GM19467 (cell line): ENCODE measurements around the gene GORASP1.

Source experiments
- ATAC-seq: cut with Tn5 transposase; IDR thresholded peaks from one replicate; pipeline ENCODE4 v1.9.1; 2021; ENCODE audit warnings: mild to moderate bottlenecking, moderate library complexity; ENCODE audit not compliant: unreplicated experiment

Gene GORASP1

DNA sequence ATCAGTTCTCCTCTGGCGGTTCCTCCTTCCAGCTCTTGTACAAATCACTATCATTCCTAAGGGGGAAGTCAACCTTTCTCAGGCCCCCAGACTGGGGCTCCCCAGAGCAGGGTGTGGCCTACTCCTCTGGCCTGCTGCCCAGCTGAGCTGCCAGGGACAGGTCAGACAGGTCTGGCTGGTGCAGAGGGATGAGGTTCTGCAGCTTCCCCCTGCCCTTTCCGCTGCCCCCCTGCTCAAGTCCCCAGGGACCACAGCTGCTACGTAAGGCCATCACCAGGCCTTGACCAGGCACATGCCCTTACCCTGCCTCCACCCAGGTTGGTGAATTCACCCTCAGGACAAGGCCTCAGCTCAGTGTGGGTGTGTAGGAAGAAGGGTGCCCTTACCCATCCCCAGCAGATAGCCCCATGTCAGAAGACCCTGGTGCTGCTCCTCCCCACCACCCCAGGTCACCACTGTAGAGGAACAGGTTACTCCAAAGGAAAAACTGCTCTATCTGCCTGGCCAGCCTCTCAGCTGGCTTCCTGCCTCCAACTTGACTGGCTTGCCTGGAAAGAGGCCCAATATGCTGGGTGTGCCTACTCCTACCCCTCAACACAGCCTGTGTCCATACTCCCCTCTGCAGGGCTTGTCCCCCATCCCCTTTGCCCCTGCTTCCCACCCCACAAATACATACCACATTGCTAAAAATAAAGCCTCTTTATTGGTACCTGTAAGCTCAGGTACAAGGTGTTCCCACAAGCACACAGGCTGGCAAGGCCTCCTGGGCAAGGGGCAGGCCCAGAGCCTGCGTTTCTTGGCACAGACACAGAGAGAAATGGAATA is 34.0 kb upstream of the GORASP1 start:
- no peak for ATAC-seq

DNA sequence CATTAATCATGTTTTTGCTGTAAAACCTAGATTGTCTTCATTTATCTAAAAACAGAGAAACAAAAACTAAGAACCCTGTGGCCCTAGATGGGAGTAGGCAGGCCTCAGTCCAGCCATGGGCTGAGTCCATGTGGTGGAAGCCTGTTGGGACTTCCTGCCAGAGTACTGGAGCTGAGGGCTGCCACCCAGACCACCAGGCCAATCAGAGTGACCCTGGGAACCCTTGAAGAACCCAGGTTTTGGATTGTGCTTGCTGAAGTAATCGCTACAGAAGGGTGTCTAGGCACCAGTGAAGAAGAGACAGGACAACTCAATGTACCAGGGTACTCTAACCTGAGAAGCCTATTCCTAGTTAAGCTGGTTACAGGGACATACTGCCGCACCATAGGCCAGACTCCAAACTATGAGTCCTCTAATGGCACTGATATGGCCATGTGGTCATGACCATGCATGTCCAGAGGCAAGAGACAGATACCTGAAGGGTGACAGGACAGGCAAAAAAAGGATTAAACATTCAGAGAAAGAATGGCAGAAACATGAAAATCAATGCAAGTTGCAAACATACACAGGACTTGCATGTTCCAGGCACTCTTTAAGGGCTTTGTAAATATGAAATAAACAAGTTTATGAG is 33.0 kb upstream of the GORASP1 start:
- ATAC-seq, result no peak

DNA sequence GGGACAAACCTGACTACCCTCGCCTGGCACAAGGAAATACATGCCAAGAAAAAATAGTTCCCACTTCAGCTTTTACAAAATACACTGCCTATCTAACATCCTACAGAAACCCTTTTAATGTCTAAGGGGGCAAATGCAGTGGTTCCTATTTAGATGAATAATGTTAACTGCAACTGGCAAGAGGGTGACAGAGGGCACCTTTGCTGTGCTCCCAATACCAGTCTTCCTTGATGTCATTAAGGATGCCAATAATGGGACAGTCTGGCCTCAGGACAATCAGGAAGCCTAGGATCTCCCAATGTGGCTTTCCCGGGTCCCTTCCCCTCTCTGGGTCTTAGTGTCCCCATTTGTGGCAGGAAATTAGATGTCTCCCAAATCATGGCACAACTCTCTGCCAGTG is 32.0 kb upstream of the GORASP1 start:
- no peak for ATAC-seq

DNA sequence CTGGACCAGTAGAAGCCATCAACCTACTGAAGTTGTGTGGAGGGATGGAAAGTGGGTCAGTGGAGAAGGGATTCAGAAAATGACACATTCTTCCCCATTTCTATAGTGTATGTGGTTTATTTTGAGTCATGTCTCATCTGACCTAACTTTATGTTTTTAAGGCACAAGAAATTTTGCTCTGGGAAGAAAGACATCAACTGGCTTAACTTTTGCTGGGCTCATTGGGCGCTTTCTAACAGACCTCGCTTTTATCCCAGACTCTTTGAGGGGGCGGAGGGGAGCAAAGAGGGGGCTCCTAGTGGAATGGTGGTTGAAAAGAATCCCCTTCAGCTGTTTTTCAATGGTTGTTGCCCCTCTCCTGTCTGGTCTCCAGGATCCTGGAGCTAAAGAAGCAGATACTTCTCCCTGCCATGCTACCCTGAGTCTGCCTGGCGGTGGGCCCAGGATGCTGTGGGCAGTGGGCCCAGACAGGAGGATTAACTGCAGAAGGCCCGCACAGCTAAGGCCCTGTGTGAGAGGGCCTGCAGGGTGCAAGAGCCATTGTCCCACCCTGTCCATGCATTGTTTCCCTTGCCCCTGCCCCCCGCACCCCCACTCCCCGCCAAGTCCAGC is 31.5 kb upstream of the GORASP1 start:
- ATAC-seq, result no peak

DNA sequence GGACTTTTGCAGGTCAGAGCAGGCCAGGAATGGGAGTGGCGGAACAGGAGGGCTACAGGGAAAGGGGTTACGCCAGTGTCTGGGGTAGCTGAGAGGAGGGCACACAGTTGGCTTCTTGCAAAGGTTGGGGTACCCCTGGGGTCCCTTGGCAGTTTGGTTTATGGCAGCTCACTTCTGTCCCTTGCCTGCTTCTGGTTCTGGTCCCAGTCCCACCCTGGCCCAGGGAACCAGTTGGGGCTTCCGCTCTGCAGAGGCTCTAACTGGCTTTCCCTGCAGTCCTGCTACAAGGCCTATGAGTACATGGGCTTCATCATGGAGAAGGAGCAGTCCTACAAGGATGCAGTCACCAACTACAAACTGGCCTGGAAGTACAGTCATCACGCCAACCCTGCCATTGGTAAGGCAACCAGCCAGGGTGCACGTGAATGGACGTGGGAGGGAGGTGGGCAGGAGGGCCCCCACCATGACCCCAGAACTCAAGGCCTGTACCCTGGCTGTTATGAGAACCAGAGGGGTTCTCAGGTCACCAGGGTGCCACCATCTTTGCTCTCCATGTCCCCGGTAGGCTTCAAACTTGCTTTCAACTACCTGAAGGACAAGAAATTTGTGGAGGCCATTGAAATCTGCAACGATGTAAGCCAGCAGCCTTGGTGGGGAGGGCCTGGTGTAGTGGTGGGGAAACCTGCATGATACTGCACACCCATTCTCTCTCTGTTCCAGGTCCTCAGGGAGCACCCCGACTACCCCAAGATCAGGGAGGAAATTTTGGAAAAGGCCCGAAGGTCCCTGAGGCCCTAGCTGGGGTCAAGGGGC is 30.8 kb upstream of the GORASP1 start:
- no peak for ATAC-seq

DNA sequence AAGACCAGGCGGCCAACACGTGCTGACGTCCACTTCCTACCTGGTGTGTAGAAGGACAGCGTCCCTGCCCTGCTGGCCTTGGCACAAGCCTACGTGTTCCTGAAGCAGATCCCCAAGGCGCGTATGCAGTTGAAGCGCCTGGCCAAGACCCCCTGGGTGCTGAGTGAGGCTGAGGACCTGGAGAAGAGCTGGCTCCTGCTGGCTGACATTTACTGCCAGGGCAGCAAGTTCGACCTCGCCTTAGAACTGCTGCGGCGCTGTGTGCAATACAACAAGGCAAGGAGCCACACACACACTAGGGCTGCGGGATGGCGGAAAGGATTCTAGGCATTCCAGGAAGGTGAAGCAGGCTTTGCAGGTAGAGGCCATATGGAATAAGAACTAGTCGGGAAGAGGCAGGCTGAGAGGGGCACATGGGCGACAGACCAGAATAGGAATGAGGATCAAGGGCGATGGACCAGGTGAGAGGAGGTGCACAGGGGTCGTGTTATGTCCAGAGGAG is 30.1 kb upstream of the GORASP1 start:
- ATAC-seq, result no peak

DNA sequence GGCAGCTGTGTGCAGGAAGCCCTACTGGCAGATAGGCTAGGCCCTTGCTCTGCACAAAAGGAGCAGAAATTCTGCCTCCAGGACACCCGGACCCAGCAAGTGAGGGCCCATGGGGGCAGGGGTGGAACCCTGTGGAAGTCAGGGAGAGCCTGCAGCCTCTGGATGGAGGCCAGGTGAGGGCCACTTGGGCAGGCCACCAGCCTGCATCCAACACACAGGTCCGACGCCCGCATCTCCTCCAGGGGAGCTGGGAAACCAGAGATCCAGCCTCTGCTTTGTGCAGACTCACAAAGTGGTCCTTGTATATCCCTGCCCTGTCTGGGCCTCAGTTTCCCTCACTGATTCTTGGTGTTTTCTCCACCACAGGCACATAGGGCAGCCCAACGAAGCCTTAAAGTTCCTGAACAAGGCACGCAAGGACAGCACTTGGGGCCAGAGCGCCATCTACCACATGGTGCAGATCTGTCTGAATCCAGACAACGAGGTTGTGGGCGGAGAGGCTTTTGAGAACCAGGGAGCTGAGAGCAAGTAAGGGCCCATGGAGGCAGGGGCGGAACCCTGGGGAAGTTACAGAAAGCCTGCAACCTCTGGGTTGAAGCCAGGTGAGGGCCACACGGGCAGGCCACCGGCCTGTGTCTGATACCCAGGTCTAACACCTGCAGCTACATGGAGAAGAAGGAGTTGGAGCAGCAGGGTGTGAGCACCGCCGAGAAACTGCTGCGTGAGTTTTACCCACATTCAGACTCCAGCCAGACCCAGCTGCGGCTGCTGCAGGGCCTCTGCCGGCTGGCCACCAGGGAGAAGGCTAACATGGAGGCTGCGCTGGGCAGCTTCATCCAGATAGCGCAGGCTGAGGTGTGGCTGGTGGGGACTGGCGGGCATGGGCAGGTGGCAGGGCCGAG is 29.4 kb upstream of the GORASP1 start:
- ATAC-seq, result no peak

DNA sequence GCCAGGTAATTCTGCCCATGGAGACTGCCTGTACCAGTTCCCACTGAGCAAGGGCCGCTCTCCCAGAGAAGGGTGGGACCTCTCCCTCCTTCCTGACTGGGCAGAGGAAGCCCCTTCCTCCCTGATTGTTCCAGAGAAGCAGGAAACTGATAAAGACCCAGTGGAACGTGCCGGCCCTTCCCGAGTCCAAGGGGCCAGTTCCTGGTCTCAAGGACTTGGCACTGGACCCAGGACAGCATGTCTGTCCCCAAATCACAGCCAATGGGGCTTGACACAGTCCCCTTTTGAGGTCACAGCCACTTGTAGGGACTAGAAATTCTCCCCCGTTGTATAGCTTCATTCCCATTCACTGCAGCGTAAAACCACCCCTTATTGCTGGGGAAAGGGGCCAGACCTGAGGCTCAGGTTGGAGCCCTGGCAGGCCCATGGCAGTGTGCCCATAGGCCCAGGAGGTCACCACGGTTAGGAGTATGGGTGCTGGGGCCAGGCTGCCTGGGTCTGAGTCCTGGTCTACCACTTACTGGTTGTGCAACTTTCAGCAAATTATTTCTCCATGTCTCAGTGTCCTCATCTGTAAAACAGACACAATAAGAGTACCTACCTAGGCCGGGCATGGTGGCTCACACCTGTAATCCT is 27.9 kb upstream of the GORASP1 start:
- ATAC-seq, result no peak

DNA sequence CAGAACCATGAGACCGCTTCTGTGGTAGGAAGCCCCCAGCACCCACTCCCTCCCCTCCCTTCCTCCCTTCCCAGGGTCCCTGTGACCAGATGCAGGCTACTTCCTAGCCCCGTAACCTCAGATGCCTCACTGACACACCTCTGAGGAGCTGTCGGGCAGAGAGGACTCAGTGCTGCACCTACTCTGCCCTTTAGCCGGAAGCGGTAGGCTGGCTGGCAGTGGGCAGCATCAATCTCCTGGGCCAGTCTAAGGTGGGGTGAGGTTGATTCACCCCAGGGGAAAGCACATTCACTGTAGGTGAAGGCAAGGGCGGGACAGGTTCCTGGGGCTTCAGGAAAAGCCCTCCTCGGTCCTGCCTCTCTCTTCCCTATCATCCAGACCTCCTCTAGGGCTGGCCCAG is 26.9 kb upstream of the GORASP1 start:
- ATAC-seq, result no peak

DNA sequence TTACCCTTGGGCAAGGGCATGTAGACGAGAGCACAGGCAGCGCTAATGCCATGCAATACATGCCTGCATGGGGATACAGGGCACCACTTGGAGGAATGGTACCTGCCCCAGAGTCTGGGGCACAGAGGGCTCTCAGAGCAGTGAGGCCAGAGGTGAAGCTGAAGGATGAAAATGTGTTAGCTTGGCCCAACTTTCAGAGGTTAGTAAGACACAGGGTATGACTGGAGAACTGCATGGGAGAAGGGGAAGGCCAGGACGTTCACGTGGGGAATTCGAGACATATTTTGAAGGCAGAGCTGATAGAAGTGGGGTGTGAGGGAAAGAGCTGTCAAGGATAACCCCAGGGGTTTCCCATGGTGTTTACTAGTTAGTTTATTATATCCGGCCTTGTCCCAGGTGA is 26.4 kb upstream of the GORASP1 start:
- ATAC-seq, result no peak

DNA sequence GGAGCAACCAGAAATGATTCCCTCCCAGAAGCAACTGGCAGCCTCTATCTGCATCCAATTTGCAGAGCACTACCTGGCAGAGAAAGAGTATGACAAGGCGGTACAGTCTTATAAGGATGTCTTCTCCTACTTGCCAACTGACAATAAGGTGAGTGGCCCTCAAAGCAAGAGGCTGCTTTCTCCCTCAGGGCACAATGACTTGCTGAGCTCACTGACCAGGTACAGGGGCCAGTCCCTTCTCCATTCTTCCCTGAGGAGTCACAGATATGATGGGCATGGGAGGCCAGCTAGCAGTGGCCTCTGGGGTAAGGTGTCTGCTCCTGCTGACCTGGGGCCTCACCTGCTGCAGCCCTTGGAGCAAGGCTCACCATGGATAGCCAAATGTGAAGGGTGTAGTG is 25.7 kb upstream of the GORASP1 start:
- ATAC-seq, result no peak

DNA sequence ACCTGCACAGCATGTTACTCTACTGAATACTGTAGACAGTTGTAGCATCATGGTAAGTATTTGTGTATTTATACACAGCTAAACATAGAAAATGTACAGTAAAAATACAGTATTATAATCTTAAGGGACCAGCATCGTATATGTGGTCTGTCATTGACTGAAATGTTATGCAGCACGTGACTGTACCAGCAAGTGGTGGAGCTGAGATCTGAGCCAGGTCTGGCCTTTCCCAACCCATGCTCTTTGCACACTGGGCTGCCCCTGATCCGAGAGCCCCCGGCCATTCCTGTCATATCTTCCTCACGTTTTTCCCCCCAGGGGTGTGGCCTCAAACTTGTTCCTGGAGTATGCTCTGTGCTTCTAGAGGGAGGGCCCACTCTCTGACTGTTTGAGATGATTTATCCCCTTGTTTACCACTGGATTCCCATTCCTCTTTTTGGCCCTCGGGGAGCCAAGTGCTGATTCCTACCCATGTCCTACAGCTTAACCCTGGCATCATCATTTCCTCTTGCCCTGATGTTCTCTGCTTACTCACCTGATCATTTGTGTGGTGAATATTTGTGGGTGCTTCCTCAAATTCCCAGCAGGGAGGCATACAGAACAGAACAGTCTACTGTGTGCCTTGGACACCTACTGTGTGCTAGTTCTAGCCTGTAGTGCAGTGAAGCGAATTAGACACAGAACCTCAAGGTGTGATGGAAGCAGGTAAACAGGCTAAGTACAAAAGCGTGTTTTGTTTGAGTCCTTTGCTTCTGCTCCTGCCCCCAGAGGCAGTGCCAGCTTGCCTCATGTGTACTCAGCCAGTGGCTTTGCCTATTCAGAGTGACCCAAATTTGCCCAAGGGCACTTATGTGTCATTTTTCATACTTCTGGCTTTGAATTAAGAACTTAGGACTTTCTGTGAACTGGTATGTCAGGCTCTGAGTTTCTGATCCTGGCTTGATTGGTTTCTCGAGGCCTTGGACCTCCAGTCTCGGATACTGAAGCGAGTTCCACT is 25.0 kb upstream of the GORASP1 start:
- ATAC-seq, result no peak

DNA sequence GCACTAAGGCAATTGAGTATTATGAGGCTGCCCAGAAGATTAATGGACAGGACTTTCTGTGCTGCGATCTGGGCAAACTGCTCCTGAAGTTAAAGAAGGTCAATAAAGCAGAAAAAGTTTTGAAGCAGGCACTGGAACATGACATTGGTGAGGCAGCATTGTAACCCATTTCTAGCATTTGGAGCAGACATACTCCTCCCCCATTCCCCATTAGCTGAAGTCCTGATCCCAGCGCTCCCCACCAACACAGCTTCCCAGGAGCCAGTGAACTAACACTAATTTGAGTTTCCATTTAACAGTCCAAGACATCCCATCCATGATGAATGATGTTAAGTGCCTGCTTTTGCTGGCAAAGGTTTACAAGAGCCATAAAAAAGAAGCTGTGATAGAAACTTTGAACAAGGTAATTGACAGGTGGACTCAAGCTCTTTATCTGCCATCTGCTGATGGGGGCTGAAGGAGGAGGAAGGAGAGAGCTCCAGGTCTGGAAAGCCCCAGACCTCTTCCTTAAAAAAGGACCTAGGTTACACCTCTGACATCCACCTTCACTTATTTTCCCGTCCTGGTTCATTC is 23.4 kb upstream of the GORASP1 start:
- ATAC-seq, result no peak

DNA sequence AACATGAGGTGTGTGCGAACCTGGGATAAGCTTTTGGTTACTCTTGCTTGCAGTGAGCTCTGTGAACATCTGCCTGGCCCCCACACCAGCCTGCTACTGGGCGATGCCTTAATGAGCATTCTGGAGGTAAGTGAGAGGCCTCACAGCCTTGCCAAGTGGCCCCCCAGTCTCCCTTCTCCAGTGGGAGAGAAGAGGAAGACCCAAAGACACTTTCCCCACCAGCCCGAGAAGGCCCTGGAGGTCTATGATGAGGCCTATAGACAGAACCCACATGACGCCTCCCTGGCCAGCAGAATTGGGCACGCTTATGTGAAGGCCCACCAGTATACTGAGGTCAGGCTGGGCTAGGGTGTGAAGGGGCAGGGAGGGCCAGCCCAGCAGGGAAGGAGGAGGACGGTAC is 22.6 kb upstream of the GORASP1 start:
- ATAC-seq, result no peak

DNA sequence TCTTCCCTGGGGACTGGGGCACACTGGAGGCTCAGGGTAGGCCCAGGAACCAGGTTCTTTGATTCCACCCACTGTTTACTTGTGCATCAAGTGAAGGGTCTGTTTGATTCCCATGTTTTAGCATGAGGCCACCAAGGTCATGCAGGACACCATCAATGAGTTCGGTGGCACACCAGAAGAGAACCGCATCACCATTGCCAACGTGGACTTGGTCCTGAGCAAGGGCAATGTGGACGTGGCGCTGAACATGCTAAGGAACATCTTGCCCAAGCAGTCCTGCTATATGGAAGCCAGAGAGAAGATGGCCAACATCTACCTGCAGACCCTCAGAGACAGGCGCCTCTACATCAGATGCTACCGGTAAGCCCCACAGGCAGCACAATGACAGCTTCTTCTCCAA is 21.5 kb upstream of the GORASP1 start:
- no peak for ATAC-seq

DNA sequence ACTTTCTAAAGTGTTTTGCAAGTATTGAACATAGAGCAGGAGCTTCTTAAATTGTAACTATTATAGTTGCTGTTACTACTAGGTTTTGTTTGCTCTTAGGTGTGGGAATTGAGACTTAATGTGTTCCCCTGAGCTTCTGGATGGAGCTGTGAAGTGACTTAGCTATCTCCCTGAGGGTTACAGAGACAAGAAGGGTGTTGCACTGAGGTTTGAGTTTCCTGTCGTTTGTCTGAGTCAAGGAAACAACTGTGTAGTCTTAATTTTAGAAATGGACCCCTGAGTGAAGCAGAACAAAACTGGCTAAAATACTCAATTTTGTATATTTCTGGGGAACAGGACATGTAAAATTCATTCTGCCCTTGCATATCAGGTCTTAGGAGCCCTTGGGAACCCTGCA is 20.5 kb upstream of the GORASP1 start:
- no peak for ATAC-seq

DNA sequence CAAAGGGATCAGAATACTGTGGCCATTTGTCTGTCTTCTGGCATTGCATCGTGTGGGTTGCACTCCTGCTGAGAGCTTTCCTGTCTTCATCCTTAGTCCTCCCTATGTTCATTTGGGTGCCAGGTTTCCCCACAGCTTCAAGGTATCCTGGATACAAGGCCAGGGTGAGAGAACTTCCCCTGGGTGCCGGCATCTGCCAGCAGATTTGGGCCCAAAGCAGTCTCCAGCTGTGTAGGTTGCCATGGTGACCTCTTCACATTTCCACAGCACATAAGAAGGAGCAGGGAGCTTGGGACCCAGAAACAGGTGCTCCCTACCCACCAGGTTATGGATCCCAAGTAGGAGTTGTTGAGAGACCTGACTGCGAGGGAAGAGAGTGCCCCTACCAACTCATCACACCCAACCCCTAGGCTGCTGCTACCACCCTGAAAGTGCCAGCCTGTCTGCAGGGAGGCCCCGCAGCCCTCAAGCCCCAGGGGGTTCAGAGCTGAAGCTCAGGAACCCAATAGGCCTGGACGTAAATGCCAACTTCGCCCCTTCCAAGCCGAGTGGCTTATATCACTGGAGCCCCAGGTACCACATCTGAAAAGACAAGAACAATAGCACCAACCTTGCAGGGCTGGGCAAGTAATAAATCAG is 20.0 kb upstream of the GORASP1 start:
- no peak for ATAC-seq
